Adrenal gland (tissue), 12 donors: Measurements from ENCODE around the gene TTLL1. TPM values are rescaled to one million over a fixed set of nuclear protein-coding genes. Genes with fewer than 3 reads are reported as not detected.
A peak's percentile ranks its signal among the peaks of the same experiment; 100 is the strongest.
"Not testable (repeated sequence)": the region's sequence is repeated elsewhere in the genome, so short reads cannot be mapped to it uniquely, and the experiment has no call there.

Source experiments
- DNase-seq, 7 donors: peaks; one replicate each; pipeline ENCODE4 v3.0.0-alpha.2; 2019 to 2020
- H3K27ac ChIP-seq, 5 donors: fragments of 200-600 bp; sonication (generic) in 4 of 5; 1 replicate in 3 of 5; 2 replicates in 2 of 5; pipeline versions ENCODE4 v1.5.1 to v1.8.0; 2016 to 2020; ENCODE audit warnings: mild to moderate bottlenecking in 1 of 5
- H3K27me3 ChIP-seq: fragments of 200-600 bp; 2 replicates; pipeline ENCODE4 v1.8.0; 2021
- H3K36me3 ChIP-seq, 2 donors: fragments of 200-600 bp; replicated peaks in 1 of 2; 1 replicate in 1 of 2; 2 replicates in 1 of 2; pipeline versions ENCODE4 v1.5.1 to v1.8.0; 2018 to 2022
- H3K4me1 ChIP-seq, 2 donors: fragments of 200-600 bp; replicated peaks in 1 of 2; 1 replicate in 1 of 2; 2 replicates in 1 of 2; pipeline versions ENCODE4 v1.5.1 to v1.8.0; 2018 to 2021
- H3K4me3 ChIP-seq, 4 donors: fragments of 200-600 bp; sonication (generic) in 3 of 4; one replicate each; pipeline ENCODE4 v1.5.1; 2016 to 2018
- H3K9me3 ChIP-seq, 3 donors: fragments of 200-600 bp; sonication (generic) in 1 of 3; replicated peaks in 1 of 3; 1 replicate in 2 of 3; 2 replicates in 1 of 3; pipeline versions ENCODE4 v1.5.1 to v1.8.0; 2016 to 2021
- POLR2A ChIP-seq, 2 donors: fragments of 450-650 bp; IDR thresholded peaks; one replicate each; pipeline ENCODE4 v1.6.1; 2017; ENCODE audit warnings: antibody characterized with exemption in 2 of 2, mild to moderate bottlenecking in 2 of 2, moderate library complexity in 1 of 2
- WGBS, 4 donors: extraction: QIAGEN DNeasy Blood & Tissue Kit in 2 of 4; methylation state at CpG; one replicate each; pipeline versions ENCODE4 v1.1.5 to v1.1.7; 2013 to 2017; 5-methylcytosine and 5-hydroxymethylcytosine counted together
- intact Hi-C, 2 donors: fragments of 100-400 bp; cut with DNase I; formaldehyde crosslinking; loops; one replicate each; pipeline versions ENCODE4 v1.14.1 to v1.15.0; 2022 to 2023
- polyA plus RNA-seq, 3 donors: library from polyadenylated mRNA; stranded (reverse); fragments of 200-250 nt in 2 of 3; fragments of 350-450 nt in 1 of 3; fragmentation: Illumina TruSeq in 1 of 3; extraction: RNeasy Lipid Tissue Mini Kit (QIAGEN cat#74804) in 1 of 3; gene quantifications; one replicate each; pipeline ENCODE4 v1.2.3, GENCODE V29; 2013 to 2014
- total RNA-seq, 9 donors: library from RNA; depleted of rRNA in 4 of 9; stranded (reverse); fragments of >200 nt in 4 of 9; fragments of 120-200 nt in 1 of 9; fragmentation: NEBNext Ultra II Directional in 1 of 9; extraction: Animal tissue kit (Norgen Biotek cat#: 25700) in 1 of 9; gene quantifications; one replicate each; pipeline versions ENCODE4 v1.1.0 to v1.2.4, GENCODE V29; 2013 to 2023
- TF ChIP-seq, protein P1 (sequence below), 6 experiments: fragments of 450-650 bp in 4 of 6; fragments of 200-600 bp in 2 of 6; sonication (generic) in 1 of 6; IDR thresholded peaks; 1 replicate in 5 of 6; 2 replicates in 1 of 6; pipeline versions ENCODE4 v1.5.1 to v1.8.0; 2016 to 2021; ENCODE audit warnings: antibody characterized with exemption in 6 of 6, mild to moderate bottlenecking in 2 of 6, moderate library complexity in 1 of 6
- donor health status: healthy with polysubstance abuse.
- donor health status: Bipolar disorder and iron deficiency.
- donor health status: DM: yes; HTN: yes; CAD: no.
- donor health status: DM: no; HTN: no; CAD: no.
- donor health status: DM: no; HTN: no; CAD: no.
- donor health status: DM: yes; HTN: yes; CAD: no.

TTLL1 gene
- total and polyA plus RNA-seq, 12 donors: 5.0 to 14.1 (median 8.3) TPM

DNA sequence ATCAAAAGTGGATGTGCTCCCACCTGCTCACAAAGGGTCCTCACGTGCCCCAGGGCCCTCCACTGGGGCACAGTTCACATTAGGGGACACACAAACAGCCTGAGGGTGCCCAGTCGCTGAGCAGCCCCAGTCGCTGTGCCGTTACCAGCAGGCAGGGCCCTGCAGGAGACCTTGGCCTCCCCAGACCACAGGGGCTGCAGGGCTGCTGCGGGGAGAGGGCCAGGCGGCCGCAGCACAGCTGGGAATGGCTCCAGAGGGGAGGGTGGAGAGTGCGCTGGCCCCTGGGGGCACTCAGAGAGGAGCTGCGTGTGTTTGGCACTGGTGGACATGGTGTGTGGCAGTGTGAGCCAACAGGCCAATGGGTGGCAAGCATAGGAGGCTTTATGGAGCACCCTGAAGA is 53.9 kb downstream of the TTLL1 start:
- H3K9me3 ChIP-seq: no peaks in the 10 kb centered on the region
- WGBS, 4 donors: 85 to 93% (median 90%) methylated on average over 3 to 9 of the region's 9 CpGs
- TF ChIP-seq POLR2A (IDR thresholded peaks at IDR 0.05): no peak
- TF ChIP-seq, protein P1, sequence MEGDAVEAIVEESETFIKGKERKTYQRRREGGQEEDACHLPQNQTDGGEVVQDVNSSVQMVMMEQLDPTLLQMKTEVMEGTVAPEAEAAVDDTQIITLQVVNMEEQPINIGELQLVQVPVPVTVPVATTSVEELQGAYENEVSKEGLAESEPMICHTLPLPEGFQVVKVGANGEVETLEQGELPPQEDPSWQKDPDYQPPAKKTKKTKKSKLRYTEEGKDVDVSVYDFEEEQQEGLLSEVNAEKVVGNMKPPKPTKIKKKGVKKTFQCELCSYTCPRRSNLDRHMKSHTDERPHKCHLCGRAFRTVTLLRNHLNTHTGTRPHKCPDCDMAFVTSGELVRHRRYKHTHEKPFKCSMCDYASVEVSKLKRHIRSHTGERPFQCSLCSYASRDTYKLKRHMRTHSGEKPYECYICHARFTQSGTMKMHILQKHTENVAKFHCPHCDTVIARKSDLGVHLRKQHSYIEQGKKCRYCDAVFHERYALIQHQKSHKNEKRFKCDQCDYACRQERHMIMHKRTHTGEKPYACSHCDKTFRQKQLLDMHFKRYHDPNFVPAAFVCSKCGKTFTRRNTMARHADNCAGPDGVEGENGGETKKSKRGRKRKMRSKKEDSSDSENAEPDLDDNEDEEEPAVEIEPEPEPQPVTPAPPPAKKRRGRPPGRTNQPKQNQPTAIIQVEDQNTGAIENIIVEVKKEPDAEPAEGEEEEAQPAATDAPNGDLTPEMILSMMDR (IDR thresholded peaks at IDR 0.05): no peak
- no peak overlapping the region for H3K27ac ChIP-seq
- intact Hi-C loops: loop anchor here in 1 of 2 donors (10.0 kb wide), 1 partner anchor 60 kb away; no protein-coding TSS in a partner anchor
- H3K4me1 ChIP-seq: no peaks in the 10 kb centered on the region
- no peaks in the 10 kb centered on the region for H3K27me3 ChIP-seq
- no peak for DNase-seq
- H3K36me3 ChIP-seq: no peaks in the 10 kb centered on the region
- H3K4me3 ChIP-seq: no peak overlapping the region

DNA sequence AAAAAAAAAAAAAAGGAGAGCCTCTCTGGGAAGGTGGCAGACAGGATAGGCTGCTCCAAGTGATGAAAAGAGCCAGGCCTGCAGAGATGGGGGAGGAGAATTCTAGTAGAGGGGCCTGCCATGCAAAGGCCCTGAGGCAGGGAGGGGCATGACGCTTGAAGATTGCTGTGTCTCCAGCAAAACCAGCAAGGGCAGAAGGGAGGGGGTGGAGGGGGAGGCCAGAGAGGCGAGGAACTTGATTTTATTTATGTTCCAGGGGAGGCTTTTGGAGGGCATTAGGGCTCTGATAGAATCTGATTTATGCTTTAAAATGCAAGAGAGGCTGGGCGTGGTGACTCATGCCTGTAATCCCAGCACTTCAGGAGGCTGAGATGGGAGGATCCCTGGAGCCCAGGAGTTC is 57.6 kb downstream of the TTLL1 start:
- WGBS, 4 donors: 48 to 58% (median 52%) methylated on average over 3 of the region's 3 CpGs
- no peaks in the 10 kb centered on the region for H3K27me3 ChIP-seq
- H3K4me1 ChIP-seq: peaks cover 6% of the 10 kb centered on the region in 2 donors
- no peak overlapping the region for H3K4me3 ChIP-seq
- no peaks in the 10 kb centered on the region for H3K36me3 ChIP-seq
- H3K9me3 ChIP-seq: no peaks in the 10 kb centered on the region
- TF ChIP-seq, protein P1 (IDR thresholded peaks at IDR 0.05): no peak
- no peak for TF ChIP-seq POLR2A (IDR thresholded peaks at IDR 0.05)
- DNase-seq: peak in 4 of 7 donors; percentile 29 to 58 (median 42)
- H3K27ac ChIP-seq: peak overlapping the region in 1 of 5 donors; percentile 16
- intact Hi-C loops: loop anchor here in 1 of 2 donors (2.0 to 10.0 kb wide), 2 partner anchors 57 to 163 kb away; no protein-coding TSS in a partner anchor

DNA sequence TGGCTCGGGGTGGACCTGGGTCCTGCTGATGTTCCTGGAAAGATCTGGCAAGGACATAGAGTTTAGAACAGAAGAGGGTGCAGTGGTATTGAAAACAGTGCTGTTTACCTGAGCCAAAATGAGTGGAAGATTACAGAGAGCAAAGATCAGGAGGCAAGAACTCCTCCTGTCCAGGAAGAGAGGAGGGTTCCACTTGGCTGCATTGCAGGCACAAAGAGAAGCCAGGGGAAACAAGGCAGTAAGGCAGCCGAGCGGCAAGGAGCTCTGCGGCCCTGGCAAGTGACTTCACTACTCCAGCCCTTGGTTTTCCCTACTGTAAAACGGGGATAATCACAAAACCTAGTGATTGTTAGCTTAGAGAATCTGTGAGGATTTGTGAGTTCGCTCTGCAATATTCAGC is 70.6 kb downstream of the TTLL1 start:
- WGBS, 4 donors: 80 to 92% (median 86%) methylated on average over 6 of the region's 6 CpGs
- Histone ChIP-seq H3K4me1 (peaks cover 4 to 10% of the 10 kb centered on the region in 2 donors), H3K4me3 (no peak overlapping the region), H3K36me3 (no peaks in the 10 kb centered on the region), H3K27me3 (no peaks in the 10 kb centered on the region), H3K9me3 (no peaks in the 10 kb centered on the region), H3K27ac (no peak overlapping the region)
- intact Hi-C loops: loop anchor here in 1 of 2 donors (10.0 kb wide), 1 partner anchor 134 kb away; no protein-coding TSS in a partner anchor
- DNase-seq: no peak
- TF ChIP-seq POLR2A (IDR thresholded peaks at IDR 0.05): no peak
- TF ChIP-seq, protein P1 (IDR thresholded peaks at IDR 0.05): no peak

DNA sequence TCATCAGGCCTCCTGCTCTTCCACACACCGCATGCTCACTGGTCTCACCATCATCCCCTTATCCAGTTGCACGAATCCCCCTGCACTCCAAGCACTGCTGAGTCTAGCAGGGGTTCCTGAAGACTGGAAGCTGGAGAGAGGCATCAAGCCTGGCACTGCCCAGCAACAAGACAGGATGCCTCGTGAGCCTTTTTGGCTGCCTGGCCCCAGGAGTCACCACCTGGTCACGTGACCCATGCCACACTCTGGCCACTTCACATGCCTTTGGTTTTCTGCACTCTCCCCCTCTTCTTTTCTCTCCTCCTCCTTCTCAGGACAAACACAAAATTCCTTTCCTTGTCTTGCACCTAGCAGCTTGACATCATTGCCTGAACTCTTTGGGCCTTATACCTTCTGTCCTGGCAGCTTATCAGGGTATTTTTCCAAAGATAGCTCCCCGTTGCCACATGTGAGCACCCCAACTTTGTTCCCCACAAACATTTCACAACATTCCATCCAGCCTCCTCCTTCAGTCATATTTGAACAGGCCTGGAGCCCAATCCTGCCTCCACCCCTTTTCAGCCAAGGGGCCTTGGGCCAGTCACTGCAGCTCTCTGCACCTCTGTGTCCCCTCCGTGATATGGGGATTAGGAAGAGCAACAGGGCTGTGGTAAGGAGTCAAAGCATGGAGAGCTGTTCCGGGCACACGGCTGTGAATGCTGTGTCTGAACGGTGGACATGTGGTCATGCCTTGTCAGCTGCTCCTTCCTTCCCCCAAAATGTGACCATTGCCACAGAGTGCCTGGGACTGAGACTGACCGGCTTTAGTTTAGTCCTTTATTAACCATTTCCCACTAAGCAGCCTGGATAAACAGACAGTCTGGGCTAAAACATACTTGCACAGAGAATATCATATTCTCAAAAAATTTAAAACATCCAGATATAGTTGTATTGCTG is 71.4 kb downstream of the TTLL1 start:
- 73 to 88% (median 76%) methylated on average over 9 to 10 of the region's 10 CpGs for WGBS, 4 donors
- Histone ChIP-seq H3K27ac (peak overlapping the region in 1 of 5 donors; percentile 29), H3K4me1 (peaks cover 12 to 18% of the 10 kb centered on the region in 2 donors), H3K9me3 (no peaks in the 10 kb centered on the region), H3K36me3 (no peaks in the 10 kb centered on the region), H3K27me3 (no peaks in the 10 kb centered on the region), H3K4me3 (no peak overlapping the region)
- no peak for DNase-seq
- no peak for TF ChIP-seq POLR2A (IDR thresholded peaks at IDR 0.05)
- TF ChIP-seq, protein P1 (IDR thresholded peaks at IDR 0.05): no peak
- intact Hi-C loops: loop anchor here in 1 of 2 donors (10.0 kb wide), 1 partner anchor 133 kb away; no protein-coding TSS in a partner anchor

DNA sequence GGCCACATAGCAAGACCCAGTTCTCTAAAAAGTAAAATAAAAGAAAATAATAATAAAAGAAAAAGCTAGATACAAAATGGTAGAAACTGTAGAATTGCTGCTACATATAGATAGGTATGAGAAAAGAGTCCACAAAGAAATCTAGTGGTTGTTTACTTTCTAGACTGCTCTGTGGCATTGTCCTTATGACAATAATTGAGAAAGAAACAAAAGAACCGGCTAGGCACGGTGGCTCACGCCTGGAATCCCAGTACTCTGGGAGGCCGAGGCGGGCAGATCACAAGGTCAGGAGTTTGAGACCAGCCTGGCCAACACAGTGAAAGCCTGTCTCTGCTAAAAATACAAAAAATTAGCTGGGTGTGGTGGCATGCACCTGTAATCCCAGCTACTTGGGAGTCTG is 73.0 kb downstream of the TTLL1 start:
- WGBS, 4 donors: 91 to 96% (median 93%) methylated on average over 5 of the region's 5 CpGs
- intact Hi-C loops: loop anchor here in 1 of 2 donors (10.0 kb wide), 1 partner anchor 131 kb away; no protein-coding TSS in a partner anchor
- H3K4me1 ChIP-seq: peaks cover 20 to 26% of the 10 kb centered on the region in 2 donors

More for the DNA sequence above, 73.0 kb downstream of the TTLL1 start:
- not testable (repeated sequence) for DNase-seq, H3K27me3 ChIP-seq, H3K36me3 ChIP-seq, H3K9me3 ChIP-seq, H3K4me3 ChIP-seq, H3K27ac ChIP-seq
